Stimulated activated CD4-positive, alpha-beta T cell treated with anti-CD3 and anti-CD28 coated beads, TNF-alpha, amount 100 ng/mL, for 24 hours (primary cell): ENCODE results near the gene GFPT1.

Source experiments
- DNase-seq, 3 experiments: peaks; one replicate each; pipeline ENCODE4 v3.0.0-alpha.2; 2020; ENCODE audit warnings: low read depth in 3 of 3

Gene GFPT1

DNA sequence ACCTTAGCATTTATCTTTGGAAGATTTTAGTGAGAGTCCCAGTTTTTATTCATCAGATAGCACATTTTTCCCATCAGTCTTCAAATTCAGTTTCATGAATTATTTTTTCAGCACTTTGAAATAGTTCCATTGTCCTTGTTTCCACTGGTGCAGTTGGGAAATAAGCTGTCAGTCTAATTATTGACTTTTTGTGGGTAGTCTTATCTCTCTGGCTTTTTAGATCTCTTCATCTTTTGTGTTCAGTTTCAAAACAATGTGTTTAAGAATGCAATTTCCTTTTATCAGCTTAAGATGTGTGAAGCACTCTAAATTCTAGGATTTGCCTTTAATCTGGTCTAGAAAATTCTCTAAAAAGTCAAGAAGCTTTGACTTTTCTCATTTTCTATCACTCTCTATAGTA lies 70.5 kb downstream of the GFPT1 start:
- no peak for DNase-seq

DNA sequence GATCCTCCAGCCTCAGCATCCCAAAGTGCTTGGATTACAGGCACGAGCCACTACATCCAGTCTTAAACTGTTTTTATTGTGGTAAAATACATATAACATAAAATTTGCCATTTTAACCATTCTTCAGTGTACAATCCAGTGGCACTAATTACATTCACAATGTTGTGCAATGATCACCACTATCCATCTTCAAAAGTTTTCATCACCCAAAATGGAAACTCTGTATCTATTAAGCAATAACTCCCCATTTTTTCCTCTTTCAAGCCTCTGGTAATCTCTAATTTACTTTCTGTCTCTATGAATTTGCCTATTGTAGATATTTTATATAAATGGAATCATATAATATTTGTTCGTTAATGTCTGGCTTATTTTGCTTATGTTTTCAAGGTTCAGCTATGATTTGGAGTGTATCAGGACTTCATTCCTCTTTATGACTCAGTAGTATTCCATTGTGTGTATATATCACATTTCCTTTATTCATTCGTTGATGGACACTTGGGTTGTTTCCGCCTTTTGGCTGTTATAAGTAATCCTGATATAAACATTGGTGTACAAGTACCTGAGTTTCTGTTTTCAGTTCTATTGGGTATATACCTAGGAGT lies 71.8 kb downstream of the GFPT1 start:
- DNase-seq: no peak

DNA sequence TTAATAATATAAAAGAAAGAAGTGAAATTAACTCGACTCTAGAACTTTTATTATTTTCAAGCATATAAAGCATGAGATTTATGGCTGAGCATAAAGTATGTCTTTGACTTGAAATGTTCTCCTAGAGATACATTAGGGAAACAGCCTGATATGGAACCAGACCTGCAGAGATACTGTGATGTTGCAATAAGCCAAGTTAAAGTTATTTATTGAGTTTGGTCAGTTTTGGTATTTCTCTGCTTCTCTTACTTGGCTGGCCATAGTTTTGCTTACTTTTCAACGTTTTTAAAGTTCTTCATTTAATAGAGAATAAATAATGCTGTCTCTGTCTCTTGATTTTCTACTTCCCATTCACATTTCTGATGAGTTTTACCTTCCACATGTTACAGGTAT lies 76.0 kb downstream of the GFPT1 start:
- DNase-seq: no peak

DNA sequence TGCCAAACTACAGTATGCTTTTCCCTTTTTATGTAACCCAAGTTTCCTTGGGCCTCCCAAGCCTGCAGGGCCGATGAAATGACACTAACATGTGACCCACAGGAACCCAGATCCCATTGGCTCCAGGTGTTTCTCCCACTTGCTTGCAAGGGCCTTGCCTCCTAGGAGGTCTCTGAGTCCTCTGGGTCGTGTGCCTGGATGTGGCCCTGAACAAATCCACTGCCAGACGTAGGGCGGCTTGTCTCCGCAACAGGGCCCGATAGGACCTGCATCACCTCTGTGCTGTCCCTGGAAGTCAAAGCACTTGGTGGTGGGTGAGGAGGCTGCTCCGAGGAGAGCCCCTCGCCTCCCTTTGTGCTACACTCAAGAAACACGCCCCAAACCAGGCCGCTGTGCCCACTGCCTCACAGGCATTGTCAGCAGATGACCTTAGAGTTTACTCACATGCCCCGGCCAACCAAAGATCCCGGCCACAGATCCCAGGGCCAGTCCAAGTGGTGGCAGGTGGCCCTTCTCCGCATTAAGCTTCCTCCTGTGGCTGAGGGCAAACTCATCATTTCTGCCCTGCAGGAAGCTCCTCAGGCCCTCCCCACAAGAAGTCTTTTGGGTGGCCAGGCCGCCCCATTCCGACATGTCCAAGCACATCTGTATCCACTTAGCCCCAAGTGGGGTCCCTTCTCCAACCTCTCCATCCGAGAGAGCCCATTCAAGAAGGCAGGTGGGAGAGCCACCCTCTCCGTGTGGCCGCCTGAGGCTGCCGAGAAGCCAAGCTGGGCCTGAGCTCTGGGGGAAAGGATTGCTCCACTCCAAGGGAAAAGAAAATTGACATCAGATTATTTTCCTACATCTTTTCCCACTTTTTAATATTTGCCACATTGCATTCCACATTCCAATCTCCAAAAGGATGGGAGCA lies 76.7 kb downstream of the GFPT1 start:
- DNase-seq: no peak

DNA sequence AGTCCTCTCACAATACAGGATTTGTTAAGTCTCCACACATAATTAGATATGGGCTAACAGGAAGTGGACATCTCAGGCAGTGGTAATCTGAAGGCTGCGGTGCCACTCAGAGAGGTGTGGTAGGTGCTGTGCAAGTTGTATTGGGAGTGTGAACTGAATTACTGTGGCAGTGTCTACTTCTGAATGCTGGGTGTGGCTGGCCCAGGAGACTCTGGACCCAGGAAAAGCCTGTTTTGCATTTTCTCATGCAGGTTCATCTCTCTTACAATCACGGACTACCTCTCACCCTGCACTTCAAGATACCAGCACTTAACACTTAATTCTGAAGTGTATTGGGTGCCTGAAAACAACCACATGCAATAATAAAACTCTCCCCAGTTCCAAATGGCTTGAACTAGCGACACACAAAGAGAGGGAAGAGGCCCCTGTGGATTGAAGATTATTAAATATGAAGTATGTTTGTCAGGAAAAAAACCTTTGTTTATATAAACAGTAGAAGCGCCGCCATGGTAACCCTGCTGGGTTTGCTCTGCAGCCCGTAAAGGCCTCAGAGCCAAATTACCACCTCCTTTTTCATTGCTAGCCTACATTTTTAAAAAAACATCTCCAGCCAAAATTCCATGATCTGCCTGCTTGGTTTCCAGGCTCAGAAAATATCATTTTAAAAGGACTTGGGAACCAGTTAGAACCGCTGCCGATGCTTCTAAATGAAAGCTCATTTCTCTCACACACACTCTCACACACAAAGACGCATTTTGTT lies 77.5 kb downstream of the GFPT1 start:
- DNase-seq: no peak

DNA sequence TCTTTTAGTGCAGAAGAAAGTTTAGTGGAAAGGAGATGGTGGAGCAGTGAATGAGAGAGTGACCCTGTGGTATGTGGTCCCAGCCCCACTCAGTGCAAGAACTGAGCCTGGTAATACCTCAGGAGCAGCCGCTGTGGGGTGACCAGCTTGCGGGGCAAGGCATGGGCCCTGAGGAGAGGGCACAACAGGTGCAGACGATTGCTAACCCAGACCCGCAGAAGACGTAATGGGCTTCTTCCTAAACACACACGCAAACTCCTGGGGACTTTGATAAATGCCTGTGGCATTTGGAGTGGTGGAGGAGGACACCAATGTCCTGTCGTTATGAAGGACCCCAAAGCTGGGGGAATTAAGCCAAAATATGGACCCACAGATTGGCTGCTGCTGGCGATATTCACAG lies 78.7 kb downstream of the GFPT1 start:
- DNase-seq: no peak

DNA sequence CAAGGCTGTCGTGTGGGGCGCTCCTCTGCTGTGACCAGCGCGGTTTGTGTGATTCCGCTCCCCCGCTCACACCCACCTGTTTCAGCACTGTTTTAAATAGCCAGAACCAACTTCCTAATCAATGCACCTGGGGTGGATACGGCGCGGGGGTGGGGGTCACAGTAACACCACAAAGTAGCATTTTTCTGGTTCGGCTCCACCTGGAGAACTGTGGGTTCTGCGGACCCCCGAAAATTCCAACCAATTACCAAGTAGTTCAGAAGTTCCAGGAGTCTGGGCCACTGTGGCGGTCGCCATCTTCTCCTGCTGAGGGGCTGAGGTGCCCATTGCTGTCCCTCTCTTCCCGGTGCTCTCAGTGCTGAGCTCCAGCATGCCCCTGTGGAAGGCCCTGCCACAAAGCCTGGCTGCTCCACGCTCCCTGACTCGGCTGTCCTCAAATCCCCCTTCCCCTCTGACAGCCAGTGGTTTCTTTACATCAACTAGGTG lies 79.4 kb downstream of the GFPT1 start:
- DNase-seq: no peak

DNA sequence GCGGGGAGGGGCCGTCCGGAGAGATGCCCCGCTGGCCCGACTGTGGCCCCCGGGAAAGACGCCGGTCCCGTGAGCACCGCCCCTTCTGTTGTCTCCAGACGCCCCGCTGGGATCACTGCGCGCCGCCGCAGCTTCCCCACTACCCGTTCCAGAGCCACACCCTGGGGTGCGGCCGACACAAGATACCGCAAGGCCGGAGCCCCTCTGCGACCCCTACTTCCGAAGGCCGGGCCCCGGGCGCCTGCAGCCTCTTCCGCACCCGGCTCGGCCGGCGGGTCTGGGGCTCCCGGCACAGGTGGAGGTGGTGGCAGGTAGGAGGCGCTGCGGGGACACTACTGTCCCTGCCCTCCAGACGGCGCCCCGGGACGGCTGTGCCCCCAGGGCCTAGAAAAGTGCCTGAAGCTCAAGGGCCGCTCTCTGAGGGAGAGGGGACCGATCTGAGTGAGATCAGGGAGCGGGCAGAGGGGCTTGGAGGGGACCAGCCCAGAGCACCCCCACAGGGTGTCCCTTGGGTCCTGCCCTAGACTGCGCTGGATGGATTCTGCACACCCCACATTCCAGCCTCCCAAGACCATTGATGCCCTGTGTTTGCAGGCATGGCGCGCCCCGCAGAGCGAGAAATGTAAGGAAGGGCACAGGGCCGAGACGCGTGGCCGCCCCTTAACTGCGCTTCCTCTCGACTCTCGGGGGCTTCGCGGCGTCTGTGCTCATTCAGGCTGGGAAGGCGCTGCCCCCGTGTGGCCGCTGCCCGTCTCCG lies 80.0 kb downstream of the GFPT1 start:
- DNase-seq: peak; percentile 16 to 72 (median 42)

DNA sequence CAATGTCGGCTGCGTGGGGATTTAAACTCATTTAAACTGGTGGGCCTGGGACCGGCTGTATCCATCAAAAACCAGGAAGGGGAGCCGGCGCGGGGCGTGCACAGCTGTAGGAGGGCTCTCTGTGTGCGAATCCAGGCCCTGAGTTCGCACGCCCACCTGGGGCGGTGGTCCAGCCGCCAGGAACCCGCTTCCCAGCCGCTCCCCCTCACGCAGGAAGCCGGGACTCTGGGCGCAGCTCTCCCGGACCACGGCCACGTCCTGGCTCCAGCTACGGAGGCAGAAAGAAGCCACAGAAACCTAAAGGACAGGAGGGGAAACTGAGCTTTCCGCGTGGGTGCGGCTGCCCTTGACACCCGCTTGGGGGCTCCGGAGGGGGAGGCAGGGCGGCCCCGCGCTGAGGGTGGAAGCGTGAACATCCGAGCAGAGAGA lies 80.6 kb downstream of the GFPT1 start:
- no peak for DNase-seq

DNA sequence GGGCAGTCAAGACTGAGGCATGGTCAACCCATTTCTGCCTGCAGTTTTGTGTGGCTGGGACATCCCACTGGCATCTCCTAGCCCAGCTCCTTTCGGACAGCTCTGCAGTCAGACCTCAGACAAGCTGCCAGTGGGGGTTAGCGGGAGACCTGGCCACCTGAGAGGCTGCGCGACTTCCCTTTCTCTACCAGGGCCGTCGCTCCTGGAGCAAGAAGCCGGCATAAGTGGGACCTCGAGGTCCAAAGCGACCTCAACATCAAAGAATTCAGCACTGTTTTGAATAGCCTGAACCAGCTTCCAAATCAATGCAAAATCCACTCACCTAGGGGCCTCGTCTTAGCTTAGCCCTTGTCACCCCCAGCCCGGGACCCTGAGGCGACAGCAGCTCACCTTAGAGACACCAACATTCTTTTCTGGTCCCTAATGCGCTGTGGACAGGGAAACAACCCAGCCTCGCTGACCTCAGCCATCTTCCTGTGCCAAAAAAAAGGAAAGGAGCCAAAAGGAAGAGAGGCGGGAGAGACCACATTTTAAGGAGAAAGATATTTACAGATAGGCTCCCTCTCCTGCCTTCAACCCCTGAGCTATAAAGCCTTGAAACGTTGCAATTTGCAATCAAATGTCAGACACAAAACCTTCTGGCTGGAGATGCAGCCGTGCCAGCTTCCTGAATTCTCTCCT lies 81.2 kb downstream of the GFPT1 start:
- DNase-seq: no peak

DNA sequence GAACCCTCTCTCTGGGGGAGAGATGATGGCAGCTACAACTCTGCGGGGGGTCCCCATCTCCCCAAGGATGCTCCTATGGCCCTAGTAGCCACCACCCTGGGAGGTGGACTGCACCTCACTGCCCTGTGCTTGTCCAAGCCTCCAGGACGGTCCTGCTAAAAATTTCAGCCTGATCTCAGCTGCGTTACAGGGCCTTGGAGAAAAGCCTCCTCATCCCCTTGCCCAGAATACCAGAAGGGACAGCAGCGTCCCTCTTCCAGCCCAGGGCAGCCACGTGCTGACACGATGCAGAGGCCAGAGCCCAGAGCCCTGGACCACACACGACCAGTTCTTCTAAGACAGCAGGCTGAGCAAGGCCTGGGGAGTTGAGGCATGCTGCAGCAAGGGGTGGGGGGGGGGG lies 81.9 kb downstream of the GFPT1 start:
- DNase-seq: no peak

DNA sequence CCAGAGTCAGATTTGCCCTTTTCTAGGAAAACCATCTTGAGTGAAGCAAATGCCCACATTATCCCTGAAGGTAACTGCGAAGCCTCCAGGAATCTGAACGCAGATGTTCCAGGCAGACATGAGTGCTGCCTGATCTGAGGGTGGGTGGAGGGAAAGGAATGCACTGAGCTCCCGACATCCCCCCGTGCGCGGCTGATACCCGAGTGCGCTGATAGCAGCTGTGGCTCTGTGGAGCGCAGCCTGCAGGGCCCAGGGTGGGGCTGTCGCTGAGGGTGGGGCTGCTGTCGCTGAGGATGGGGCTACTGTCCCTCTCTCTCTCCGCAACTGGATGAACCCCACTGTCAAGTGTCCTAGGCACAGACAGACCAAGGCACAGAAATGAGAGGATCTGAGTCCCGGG lies 82.4 kb downstream of the GFPT1 start:
- DNase-seq: no peak

DNA sequence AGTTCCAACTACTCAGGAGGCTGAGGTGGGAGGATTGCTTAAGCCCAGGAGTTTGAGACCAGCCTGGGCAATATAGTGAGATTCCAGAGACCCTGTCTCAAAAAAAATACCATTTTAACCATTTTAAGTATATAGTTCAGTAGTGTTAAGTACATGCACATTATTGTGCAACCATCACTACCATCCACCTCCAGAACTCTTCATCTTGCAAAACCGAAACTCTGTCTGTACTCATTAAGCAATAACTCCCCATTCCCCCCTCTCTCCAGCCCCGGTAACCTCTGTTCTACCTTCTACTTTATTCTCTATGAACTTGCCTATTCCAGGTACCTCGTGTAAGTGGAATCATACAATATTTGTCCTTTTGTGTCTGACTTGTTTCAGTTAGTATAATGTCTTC lies 86.4 kb downstream of the GFPT1 start:
- no peak for DNase-seq

DNA sequence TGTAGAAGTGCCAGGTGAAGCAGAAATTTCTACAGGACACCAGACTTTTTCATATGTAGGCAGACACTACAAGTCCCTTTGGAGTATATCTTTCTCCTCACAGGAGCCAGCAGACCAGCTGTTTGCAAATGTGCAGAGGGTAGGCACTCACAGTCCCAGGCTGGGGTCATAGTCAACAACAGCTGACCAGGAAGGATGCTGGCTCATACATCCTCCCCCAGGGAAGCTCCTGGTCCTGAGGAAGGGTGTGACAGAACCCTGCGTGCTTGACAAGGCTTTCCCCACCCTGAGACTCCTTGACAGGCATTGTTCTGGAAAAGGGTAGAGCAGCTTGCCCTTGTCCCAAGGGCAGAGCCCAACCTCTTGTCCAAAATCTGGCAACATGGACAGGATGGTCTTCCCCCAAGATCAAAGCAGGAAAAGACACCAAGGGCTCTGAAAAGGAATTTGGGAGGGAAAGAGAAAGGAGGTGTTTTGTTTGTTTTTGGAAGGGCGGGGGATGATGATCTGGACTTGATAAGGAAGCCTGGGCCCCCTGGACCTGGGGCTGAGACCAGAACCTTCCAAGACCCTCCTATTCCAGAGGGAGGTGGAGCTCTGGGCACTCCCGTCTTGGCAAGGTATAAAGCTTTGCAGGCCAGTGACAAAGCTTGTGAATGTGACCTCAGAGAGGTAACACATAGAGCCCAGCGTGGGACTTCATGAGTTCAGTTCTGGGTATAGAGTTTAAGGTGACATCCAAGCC lies 87.1 kb downstream of the GFPT1 start:
- DNase-seq: no peak

DNA sequence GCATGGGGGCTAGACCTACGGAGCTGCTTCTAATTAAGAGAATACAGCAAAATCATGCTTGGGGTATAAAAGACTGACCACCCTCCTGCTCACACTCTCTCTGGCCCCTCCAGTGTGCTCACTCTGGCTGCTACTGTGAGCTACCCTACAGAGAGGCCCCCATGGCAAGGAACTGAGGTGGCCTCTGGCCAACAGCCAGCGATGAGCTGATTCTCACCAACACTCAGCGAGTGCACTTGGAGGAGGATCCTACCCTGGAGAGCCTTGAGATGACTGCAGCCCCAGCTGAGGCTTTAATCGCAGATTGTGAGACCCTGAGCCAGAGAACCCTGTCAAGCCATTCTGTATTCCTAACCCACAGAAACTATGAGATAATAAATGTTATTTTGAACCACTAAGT lies 88.2 kb downstream of the GFPT1 start:
- no peak for DNase-seq

DNA sequence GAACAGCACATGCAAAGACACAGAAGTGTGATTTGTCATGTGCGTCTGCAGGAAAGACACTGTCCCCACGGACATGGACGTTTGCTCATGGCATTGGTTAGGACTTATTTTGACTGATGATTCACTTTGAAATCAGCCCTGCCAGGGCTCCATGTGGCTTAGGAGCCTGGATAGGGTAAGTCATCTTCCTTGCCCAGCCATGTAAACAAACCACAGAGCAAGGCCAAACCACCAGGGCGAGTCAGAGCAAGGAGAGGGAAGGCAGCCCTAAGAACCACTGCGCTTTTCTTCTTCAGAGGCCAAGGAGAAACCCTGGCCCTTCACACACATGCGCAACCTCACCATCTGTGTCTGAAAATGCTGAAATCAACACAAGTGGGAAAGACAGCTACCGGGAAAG lies 88.8 kb downstream of the GFPT1 start:
- no peak for DNase-seq

DNA sequence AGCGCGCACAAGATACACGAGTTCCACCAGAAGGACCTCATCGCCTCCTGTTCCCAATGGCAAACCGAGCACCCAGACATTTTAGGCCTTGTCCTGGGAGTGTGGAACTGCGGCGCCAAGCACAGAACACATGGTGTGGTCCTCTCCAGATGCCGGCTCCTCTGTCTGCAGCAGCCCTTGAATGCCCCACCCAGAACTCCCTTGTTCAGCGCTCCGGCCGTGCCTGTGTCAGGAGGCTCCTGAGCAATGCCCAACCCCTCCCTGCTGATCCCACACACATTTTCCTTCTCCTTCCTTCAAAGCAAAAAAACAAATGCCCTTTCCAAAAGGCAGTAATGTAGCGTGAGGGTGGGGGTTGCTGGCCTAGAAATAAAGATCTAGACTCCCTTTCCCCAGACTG lies 89.8 kb downstream of the GFPT1 start:
- no peak for DNase-seq

DNA sequence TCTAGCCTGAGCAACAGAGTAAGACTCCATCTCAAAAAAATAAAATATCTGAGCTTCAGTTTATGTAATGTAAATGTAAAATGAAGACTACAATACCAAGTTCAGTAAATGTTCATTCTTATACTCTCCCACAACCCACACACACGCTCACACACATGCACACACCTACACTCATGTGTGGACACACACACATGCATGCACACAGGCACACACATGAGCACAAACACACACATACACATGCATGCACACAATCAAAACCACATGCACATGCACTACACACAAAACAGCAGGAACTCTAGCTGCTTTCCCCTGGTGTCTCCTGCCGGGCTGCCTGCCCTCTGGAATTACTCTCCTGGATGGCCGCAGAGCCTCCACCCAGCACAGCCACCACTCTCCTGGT lies 90.6 kb downstream of the GFPT1 start:
- DNase-seq: no peak

DNA sequence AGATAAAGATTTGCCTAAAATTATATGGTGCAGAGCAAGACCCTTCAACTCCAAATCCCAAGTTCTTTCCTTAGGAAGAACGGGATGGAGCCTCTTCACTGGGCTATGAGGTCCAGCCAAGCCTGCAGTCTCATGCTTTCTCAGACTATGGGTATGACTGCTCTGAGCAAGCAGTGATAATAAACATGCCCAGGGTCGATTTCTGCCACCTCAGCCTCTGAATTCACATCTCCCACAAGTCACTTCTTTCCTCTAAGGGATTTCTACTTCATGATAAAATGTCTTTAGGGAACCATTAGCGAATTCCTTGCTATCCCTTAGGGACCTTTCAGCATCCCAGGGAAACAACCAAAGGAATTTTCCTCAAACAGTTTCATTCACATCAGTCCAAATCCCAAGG lies 94.8 kb downstream of the GFPT1 start:
- DNase-seq: no peak

DNA sequence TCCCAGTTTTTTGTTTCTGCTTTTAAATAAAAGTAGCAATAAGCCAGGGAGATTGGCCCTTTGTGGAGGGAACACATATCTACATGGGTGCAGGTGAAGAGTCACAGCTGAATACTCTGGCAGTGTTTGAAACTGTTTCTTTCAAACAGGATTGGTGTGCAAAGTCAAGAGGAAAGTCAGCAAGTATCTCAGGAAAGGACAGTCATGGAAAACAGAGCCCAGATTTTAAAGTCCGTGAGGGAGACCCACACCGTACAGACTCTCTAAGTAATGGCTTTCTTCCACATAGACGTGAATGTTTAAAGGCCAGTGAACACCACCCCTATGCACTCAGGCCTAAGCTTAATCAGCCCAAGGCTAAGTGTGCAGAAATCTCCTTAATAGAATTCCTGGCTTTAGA lies 95.3 kb downstream of the GFPT1 start:
- no peak for DNase-seq
